GM19238 (cell line): Measurements from ENCODE around the gene SSBP2.
"Not testable (repeated sequence)": the region's sequence is repeated elsewhere in the genome, so short reads cannot be mapped to it uniquely, and the experiment has no call there.

Experiments
- DNase-seq: peaks from one replicate; pipeline ENCODE4 v3.0.0; 2011; ENCODE audit warnings: low spot score; ENCODE audit not compliant: insufficient read length

SSBP2 gene

GRCh38 chr5:81435023-81435422 lies 315.9 kb downstream of the SSBP2 start:
- no peak for DNase-seq

DNA sequence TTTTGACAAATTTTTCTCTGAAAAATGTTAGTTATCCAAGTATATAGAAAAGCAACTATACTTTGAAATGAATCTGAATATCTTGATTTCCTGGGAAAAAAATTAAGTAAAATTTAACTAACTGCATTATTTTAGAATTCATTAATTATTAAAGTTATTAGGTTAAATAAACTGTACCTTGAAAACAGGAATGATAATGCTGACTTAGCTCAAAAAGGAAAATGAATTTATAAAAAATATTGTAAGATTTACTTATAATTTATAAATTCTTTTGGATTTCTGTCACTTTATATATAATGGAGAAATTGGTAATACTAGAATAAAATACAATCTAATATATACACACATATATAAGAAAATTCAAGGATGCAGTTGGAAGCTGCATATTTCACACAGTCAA lies 320.9 kb downstream of the SSBP2 start:
- no peak for DNase-seq

GRCh38 chr5:81429363-81429762 lies 321.5 kb downstream of the SSBP2 start:
- DNase-seq: no peak

GRCh38 chr5:81428861-81429260 lies 322.0 kb downstream of the SSBP2 start:
- no peak for DNase-seq

DNA sequence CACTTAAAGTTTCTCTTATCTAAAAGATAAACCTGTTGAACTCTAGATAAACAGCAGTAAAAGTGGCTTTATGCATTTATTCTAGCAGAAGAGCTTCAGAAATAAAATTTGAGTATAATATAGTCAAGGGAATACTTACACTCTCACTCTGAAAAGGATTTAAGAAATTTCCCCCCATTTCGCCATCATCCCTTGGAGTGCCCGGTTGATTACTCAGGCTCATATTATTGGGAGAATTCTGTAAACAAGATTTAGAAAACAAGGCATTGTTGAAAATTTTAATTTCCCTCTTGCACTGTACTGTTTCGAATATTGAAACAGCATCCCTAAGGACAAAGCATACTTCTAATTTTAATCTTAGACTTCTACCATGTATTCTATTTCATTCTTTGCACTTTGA lies 322.5 kb downstream of the SSBP2 start:
- DNase-seq: no peak

DNA sequence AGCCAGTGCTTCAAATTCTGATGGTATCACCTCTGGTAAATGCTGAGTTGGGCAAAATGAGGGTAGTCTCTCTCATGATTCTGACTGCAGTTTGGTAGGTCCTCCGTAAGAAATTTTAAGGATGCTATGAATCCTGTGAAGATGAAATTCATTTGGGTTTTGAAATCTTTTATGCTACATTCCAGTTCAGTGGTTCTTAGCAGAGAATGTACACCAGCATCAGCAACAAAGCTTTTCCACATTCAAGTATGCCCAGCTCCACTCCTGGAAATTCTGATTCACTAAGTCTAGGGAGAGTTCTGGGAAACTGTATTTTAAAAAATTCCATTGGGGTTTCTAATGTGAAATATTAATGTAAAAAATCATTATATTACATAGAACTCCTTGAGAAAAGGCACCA lies 323.3 kb downstream of the SSBP2 start:
- DNase-seq: no peak

GRCh38 chr5:81426359-81427030 lies 324.4 kb downstream of the SSBP2 start:
- no peak for DNase-seq

DNA sequence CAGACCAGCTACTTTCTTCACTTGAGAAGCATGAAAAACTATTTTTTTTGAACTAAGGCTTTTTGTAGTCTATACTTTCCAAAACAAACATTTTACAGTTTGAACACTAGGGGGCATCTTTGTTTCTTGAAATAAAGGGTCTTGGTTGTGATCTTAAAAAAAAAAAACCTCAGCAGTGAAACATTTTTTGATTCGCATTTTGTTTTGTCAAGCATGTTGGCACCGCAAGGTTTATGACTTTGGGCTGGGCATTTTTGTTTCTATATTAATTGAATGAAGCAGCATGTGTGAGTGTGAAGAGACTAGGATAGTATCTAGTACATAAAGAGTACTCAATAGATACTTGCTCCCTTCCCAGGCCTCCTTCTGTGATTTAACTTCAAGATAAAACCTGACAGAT lies 325.3 kb downstream of the SSBP2 start:
- no peak for DNase-seq

- DNase-seq: no peak
Measured at GRCh38 chr5:81424728-81425127, 326.2 kb downstream of the SSBP2 start.

DNA sequence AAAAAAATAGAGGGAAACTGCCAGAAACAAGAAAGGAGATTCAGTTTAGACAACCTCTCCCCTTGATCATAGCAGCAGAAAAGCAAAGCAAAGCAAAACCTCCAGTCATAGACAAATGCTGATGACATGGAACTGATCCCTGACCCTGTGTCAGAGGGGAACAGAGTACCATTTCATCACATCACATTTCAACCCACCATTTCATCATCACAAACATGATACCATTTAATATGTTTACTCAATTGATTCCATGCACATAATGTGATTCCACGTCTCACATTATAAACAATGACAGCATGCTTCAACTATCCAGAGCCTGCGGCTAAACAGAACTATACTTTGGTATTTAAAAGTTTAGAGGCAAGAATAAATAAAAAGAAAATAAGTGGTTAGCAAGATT lies 328.2 kb downstream of the SSBP2 start:
- DNase-seq: no peak

- no peak for DNase-seq
Measured at GRCh38 chr5:81420039-81420667, 330.7 kb downstream of the SSBP2 start.

GRCh38 chr5:81418606-81419005 lies 332.3 kb downstream of the SSBP2 start:
- DNase-seq: no peak

- no peak for DNase-seq
Measured at GRCh38 chr5:81417052-81417451, 333.8 kb downstream of the SSBP2 start.

GRCh38 chr5:81409896-81410295 lies 341.0 kb downstream of the SSBP2 start:
- DNase-seq: no peak

DNA sequence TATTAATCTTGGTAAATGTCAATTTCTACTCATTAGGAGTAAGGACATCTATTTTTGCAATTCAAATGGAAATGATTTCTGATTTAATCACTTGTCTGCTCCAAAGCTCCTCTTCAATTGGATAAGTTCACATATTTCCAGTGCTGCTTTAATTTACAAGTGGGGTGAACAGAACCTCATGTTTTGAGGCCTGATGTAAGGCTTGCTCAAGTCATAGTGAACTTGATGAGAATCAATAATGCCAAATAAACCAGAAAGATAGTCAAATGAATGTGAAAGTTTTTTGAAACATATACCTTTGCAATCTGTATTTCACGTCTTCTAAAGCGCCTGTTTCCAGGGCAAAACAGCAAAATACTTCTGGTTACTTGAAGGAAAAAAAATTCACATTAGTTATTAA lies 341.5 kb downstream of the SSBP2 start:
- no peak for DNase-seq

GRCh38 chr5:81408496-81408895 lies 342.4 kb downstream of the SSBP2 start:
- DNase-seq: no peak

- DNase-seq: not testable (repeated sequence)
Measured at GRCh38 chr5:81407811-81408210, 343.1 kb downstream of the SSBP2 start.

- DNase-seq: no peak
Measured at GRCh38 chr5:81405126-81405891, 345.6 kb downstream of the SSBP2 start.

- no peak for DNase-seq
Measured at GRCh38 chr5:81402192-81402930, 348.5 kb downstream of the SSBP2 start.

GRCh38 chr5:81401266-81401665 lies 349.6 kb downstream of the SSBP2 start:
- no peak for DNase-seq

- DNase-seq: no peak
Measured at GRCh38 chr5:81400375-81400774, 350.5 kb downstream of the SSBP2 start.

DNA sequence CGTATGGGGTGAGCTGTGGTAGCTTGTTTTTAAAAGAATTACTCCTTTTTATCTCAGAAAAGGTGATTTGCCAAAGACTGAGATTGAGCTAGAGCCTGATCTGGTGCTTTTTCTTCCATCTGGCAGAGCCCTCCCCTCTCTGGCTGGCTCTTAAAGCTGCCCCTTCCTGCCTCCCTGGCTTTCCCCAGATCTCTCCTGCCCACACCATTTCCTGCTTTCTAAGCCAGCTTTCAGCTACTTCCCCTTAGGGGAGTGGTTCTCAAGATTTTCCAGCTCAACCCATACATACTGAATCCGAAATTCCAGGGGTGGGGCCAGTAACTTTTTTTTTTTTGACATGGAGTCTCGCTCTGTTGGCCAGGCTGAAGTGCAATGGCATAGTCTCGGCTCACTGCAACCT lies 352.2 kb downstream of the SSBP2 start:
- DNase-seq: no peak
